ENCODE measurements around the gene CNR2. TPM values are rescaled to one million over a fixed set of nuclear protein-coding genes. Genes with fewer than 3 reads are reported as not detected.
A peak's percentile ranks its signal among the peaks of the same experiment; 100 is the strongest.
"Not testable (repeated sequence)": the region's sequence is repeated elsewhere in the genome, so short reads cannot be mapped to it uniquely, and the experiment has no call there.

CNR2 gene
- total RNA-seq, 2 experiments from 2014 or later: 0.04 to 0.07 TPM

DNA sequence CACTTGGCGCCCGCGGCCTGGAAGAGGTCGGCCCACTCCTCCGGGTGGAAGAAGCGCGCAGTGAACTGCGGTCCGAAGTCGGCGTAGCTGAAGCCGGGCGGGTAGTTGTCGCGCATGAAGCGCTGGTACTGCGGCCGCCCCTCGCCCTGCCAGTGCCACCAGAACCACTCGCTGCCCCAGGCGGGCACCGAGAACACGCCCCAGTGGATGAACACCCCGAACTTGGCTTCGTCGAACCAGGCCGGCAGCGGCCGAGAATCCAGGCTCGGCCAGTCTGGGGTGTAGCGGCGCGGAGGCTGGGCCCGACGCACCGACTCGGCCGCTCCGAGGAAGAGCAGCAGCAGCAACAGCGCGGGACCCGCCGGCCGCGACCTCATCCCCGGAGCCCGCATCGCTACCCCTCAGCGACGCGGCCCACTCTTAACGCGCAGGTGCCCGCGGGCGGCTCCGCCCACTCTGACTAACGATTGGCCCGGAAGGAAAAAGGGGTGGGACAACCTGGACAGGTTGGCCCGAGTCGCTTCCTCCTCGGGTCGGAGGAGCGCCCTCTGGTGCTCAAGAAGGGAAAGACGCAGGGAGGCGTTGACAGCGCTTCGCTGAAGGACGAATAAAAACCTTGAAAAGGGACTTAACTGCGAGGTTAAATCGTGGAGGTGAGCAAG lies 45.1 kb downstream of the CNR2 start, which contains the start of gene FUCA1:
TSS of gene FUCA1 (minus strand) at position 396 of the 662 bp plus-strand sequence. CDS start at position 392, 4 bp downstream.
- peak; percentile 95 for DNase-seq
- CTCF ChIA-PET: interaction anchor here (0.9 to 2.1 kb wide), 2 partner anchors 12 to 58 kb away, joined by 3 to 6 read pairs; no protein-coding TSS in a partner anchor
- Mint-ChIP-seq H3K4me3 (peak within 1 kb of the TSS; percentile 76), H3K27ac (peak within 1 kb of the TSS; percentile 78), H3K36me3 (ENCODE audit: low read depth) (peaks cover 4% of the 10 kb centered on the region), H3K4me1 (peaks cover 31% of the 10 kb centered on the region), H3K9me3 (no peaks in the 10 kb centered on the region), H3K27me3 (peaks cover 4% of the 10 kb centered on the region)
- POLR2A ChIA-PET: no interaction called here

DNA sequence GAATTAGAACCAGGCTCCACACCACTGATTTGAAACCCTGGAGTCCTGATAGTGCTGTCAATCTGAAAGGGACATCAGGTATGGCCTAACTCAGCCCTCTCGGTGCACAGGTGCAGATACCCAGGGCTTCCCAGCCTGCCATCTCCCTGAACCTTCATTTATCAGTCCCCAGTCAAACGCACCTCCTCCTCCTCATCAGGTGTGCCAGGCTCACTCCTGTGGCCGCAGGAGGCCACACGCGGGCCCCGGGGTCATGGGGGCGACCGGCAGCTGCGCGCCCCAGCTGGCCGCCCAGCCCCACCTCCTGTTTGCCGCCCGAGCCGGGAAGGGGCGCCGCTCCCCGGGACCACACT lies 45.6 kb downstream of the CNR2 start:
- DNase-seq: no peak
- POLR2A ChIA-PET: no interaction called here
- no peaks in the 10 kb centered on the region for H3K9me3 Mint-ChIP-seq
- peak overlapping the region; percentile 76 for H3K4me3 Mint-ChIP-seq
- CTCF ChIA-PET: interaction anchor here (0.5 to 2.1 kb wide), 2 partner anchors 11 to 327 kb away, joined by 4 to 6 read pairs; no protein-coding TSS in a partner anchor
- peak overlapping the region; percentile 36 for H3K27ac Mint-ChIP-seq
- peaks cover 31% of the 10 kb centered on the region for H3K4me1 Mint-ChIP-seq
- peaks cover 4% of the 10 kb centered on the region for H3K27me3 Mint-ChIP-seq
- peaks cover 4% of the 10 kb centered on the region for H3K36me3 Mint-ChIP-seq (ENCODE audit: low read depth)

DNA sequence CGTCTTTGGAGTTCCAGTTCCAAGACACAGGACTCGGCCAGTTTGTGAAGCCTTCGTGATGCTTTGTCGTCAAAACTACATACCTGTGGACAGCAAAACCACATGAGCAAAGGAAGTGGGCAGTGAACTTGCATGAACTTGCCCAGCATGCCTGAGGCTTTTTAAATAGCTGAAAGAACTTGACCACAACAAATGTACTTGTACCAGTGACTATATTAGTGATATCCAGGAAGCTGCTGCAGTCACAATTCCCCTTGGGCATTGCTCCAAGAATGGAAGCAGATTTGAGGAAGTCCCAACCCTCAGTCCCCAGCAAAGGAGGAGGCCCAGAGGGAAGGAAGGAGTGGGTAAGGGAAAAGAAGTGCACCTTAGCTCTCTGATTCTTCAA lies 47.6 kb downstream of the CNR2 start:
- no peak overlapping the region for H3K4me3 Mint-ChIP-seq

DNA sequence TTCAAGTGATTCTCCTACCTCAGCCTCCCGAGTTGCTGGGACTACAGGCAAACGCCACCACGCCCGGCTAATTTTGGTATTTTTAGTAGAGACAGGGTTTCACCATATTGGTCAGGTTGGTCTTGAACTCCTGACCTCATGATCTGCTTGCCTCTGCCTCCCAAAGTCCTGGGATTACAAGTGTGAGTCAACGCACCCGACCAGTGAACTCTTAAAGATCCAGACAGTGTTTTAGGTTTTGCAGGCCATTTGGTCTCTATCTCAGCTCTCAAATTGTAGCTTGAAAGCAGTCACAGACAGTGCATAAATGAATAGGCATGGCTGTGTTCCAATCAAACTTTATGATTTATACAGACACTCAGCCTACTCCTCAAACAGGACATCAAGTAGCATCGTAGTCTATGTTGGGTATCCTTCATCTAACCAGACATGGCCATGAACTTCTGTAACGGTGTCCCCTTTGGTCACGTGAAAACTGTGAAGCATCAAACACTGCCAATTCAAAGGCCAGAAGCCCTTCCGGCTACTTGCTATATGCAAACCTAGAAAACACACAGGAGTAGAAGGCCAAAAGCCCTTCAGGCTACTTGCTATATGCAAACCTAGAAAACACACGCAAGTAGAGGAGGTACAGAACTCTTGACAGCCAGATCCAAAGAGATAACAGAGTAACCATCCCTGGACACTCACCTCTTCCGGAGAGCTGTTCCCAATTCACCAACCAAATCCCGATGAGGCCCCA lies 48.2 kb downstream of the CNR2 start:
- Mint-ChIP-seq H3K9me3 (no peaks in the 10 kb centered on the region), H3K27ac (no peak overlapping the region), H3K36me3 (ENCODE audit: low read depth) (peaks cover 4% of the 10 kb centered on the region), H3K27me3 (peaks cover 4% of the 10 kb centered on the region), H3K4me3 (no peak overlapping the region), H3K4me1 (peaks cover 31% of the 10 kb centered on the region)
- DNase-seq: no peak
- ChIA-PET CTCF (no interaction called here), POLR2A (no interaction called here)

More for the DNA sequence above, 47.6 kb downstream of the CNR2 start:
- peaks cover 4% of the 10 kb centered on the region for H3K27me3 Mint-ChIP-seq
- ChIA-PET CTCF (no interaction called here), POLR2A (no interaction called here)
- no peak for DNase-seq
- no peaks in the 10 kb centered on the region for H3K9me3 Mint-ChIP-seq
- H3K27ac Mint-ChIP-seq: no peak overlapping the region
- H3K36me3 Mint-ChIP-seq (ENCODE audit: low read depth): peaks cover 4% of the 10 kb centered on the region
- H3K4me1 Mint-ChIP-seq: peaks cover 31% of the 10 kb centered on the region

DNA sequence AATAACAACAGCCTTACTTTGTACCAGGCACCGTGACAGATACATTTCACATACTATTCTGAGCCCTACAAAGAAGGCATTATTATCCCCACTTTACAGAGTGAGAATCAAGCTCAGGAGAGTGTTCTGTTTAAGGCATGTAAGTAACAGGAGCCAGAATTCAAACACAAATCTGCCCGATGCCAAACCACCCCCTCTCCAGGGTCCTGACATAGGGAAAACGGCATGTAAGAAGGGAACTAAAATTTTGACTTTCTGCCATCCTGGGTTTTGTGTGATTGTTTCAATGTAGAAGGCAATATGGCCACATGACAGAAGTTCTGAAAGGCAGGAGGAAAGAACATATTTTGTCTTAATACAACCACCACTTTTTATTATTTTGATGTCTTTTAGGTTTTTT lies 50.5 kb downstream of the CNR2 start:
- CTCF ChIA-PET: no interaction called here
- no peaks in the 10 kb centered on the region for H3K27me3 Mint-ChIP-seq
- H3K9me3 Mint-ChIP-seq: no peaks in the 10 kb centered on the region
- DNase-seq: no peak
- H3K27ac Mint-ChIP-seq: no peak overlapping the region
- H3K4me3 Mint-ChIP-seq: no peak overlapping the region
- peaks cover 4% of the 10 kb centered on the region for H3K36me3 Mint-ChIP-seq (ENCODE audit: low read depth)
- POLR2A ChIA-PET: no interaction called here
- H3K4me1 Mint-ChIP-seq: peaks cover 21% of the 10 kb centered on the region

DNA sequence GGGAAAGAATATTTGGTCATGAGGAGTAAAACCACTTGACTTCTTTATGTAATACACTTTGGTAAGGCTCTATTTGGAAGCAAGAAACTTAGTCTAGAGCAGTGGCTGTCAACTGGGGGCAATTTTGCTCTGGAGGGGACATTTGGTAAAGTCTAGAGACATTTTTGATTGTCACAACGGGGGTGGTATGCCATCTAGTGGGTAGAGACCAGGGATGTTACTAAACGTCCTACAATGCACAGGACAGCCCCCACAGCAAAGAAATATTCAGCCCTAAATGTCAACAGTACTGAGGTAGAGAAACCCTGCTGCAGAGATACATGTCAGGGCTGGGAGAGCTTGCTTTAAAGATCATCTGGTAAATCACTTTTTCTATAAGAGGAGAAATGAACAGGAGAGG lies 58.6 kb downstream of the CNR2 start:
- Mint-ChIP-seq H3K36me3 (ENCODE audit: low read depth) (peaks cover 3% of the 10 kb centered on the region), H3K27ac (no peak overlapping the region), H3K9me3 (no peaks in the 10 kb centered on the region), H3K4me3 (no peak overlapping the region), H3K27me3 (no peaks in the 10 kb centered on the region), H3K4me1 (no peaks in the 10 kb centered on the region)
- no peak for DNase-seq
- ChIA-PET POLR2A (no interaction called here), CTCF (interaction anchor here (0.6 kb wide), 1 partner anchor 251 kb away, joined by 3 read pairs; no protein-coding TSS in a partner anchor)

DNA sequence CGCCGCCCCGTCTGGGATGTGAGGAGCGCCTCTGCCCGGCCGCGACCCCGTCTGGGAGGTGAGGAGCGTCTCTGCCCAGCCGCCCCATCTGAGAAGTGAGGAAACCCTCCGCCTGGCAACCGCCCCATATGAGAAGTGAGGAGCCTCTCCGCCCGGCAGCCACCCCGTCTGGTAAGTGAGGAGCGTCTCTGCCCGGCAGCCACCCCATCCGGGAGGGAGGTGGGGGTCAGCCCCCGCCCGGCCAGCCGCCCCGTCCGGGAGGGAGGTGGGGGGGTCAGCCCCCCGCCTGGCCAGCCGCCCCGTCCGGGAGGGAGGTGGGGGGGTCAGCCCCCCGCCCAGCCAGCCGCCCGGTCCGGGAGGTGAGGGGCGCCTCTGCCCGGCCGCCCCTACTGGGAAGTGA lies 60.0 kb downstream of the CNR2 start:
- CTCF ChIA-PET; H3K36me3 Mint-ChIP-seq (ENCODE audit: low read depth); DNase-seq; H3K9me3 Mint-ChIP-seq; POLR2A ChIA-PET; H3K27me3 Mint-ChIP-seq; H3K4me3 Mint-ChIP-seq; H3K27ac Mint-ChIP-seq; H3K4me1 Mint-ChIP-seq: not testable (repeated sequence)

DNA sequence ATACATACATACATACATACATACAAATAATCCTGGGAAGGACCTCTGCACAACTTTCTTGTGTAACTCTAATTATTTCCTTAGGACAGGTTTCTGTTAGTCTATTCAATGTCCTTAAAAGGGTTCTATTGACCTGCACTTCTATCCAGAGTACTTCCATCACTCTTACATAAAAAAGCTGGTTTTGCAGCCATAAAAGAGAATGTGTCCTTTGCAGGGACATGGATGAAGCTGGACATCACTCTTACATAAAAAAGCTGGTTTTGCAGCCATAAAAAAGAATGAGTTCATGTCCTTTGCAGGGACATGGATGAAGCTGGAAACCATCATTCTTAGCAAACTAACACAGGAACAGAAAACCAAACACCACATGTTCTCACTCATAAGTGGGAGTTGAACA lies 61.8 kb downstream of the CNR2 start:
- H3K27me3 Mint-ChIP-seq, H3K27ac Mint-ChIP-seq, POLR2A ChIA-PET, DNase-seq, H3K4me3 Mint-ChIP-seq, H3K4me1 Mint-ChIP-seq: not testable (repeated sequence)
- CTCF ChIA-PET: interaction anchor here (0.6 kb wide), 1 partner anchor 9 kb away, joined by 4 read pairs; no protein-coding TSS in a partner anchor
- Mint-ChIP-seq H3K36me3 (ENCODE audit: low read depth) (peaks cover 21% of the 10 kb centered on the region), H3K9me3 (peaks cover 13% of the 10 kb centered on the region)

DNA sequence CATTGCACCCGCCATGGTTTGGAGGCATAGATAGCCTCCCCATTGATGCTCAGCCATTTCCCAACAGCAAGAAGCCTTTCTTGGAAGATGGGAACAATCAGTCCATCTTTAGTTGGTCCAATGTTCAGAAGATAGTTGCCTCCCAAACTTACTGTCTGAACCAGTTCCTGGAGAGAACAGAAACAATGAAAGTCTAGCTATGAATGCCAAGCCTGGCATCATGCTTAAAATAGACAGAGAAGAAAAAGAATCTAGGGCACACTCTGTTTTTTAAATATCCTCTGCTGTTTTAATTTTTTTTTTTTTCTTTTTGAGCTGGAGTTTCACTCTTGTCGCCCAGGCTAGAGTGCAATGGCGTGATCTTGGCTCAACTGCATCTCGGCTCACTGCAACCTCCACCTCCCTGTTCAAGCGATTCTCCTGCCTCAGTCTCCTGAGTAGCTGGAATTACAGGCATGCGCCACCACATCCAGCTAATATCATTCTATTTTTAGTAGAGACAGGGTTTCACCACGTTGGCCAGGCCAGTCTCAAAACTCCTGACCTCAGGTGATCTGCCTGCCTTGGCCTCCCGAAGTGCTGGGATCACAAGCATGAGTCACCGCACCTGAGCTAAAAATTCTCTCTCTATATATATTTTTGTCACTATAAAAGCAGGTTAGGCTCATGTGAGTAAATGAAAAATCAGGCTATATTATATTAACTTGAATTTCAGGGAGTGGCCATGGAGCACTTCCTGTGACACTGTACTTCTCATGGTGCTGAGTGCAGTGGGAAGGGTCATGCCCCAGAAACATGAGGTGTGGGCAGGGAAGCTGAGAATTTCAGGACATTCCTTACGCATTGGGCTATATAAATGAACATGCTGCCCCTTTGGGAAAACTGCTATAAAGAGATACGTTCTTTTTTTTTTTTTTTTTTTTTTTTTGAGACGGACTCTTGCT lies 64.2 kb downstream of the CNR2 start:
- Mint-ChIP-seq H3K27ac (no peak overlapping the region), H3K36me3 (ENCODE audit: low read depth) (peaks cover 26% of the 10 kb centered on the region), H3K9me3 (peaks cover 13% of the 10 kb centered on the region), H3K4me3 (no peak overlapping the region), H3K4me1 (no peaks in the 10 kb centered on the region), H3K27me3 (no peaks in the 10 kb centered on the region)
- CTCF ChIA-PET: interaction anchor here (0.6 to 0.7 kb wide), 2 partner anchors 194 to 297 kb away, joined by 4 read pairs; no protein-coding TSS in a partner anchor
- POLR2A ChIA-PET: no interaction called here
- DNase-seq: no peak

DNA sequence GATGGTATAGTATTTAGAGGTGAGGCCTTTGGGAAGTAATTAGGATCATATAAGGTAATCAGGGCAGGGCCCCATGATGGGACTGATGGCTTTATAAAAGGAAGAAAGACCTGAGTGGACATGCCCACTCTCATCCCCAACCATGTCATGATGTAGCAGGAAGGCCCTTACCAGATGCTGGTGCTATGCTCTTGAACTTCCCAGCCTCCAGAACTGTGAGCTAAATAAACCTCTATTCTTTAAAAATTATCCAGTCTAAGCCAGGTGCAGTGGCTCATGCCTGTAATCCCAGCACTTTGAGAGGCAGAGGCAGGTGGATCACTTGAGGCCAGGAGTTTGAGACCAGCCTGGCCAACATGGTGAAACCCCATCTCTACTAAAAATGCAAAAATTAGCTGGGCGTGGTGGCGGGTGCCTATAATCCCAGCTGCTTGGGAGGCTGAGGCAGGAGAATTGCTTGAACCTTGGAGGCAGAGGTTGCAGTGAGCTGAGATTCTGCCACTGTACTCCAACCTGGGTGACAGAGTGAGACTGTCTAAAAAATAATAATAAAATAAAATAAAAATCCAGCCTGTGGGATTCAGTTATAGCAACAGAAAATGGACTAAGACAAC lies 65.6 kb downstream of the CNR2 start:
- H3K4me3 Mint-ChIP-seq, POLR2A ChIA-PET, H3K27ac Mint-ChIP-seq, DNase-seq, CTCF ChIA-PET, H3K4me1 Mint-ChIP-seq, H3K27me3 Mint-ChIP-seq: not testable (repeated sequence)
- Mint-ChIP-seq H3K36me3 (ENCODE audit: low read depth) (peaks cover 24% of the 10 kb centered on the region), H3K9me3 (peaks cover 13% of the 10 kb centered on the region)

DNA sequence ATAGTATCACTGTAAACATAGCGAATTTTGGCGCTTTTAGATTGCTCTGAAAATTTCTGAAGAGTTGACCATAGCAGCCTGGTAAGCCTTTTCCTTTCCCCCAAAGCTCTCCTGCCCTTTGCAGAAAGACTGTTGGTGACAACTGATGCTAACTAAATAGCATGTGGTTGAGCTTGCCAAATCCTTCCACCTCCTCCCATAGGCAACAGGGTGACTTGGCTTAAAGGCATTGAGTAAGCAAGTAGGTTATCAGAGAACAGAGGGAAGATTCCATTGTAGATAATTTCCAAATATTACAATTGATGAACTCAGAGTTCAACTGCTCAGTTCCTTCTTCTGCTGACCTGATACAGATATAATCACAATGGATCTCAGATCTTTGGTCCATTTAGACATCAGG lies 68.0 kb downstream of the CNR2 start:
- H3K36me3 Mint-ChIP-seq (ENCODE audit: low read depth): peaks cover 24% of the 10 kb centered on the region
- ChIA-PET CTCF (interaction anchor here (0.6 to 1.3 kb wide), 2 partner anchors 16 to 152 kb away, joined by 3 to 5 read pairs; no protein-coding TSS in a partner anchor), POLR2A (no interaction called here)
- H3K4me1 Mint-ChIP-seq: no peaks in the 10 kb centered on the region
- H3K27me3 Mint-ChIP-seq: peaks cover 3% of the 10 kb centered on the region
- DNase-seq: no peak
- H3K4me3 Mint-ChIP-seq: no peak overlapping the region
- H3K9me3 Mint-ChIP-seq: peaks cover 13% of the 10 kb centered on the region
- H3K27ac Mint-ChIP-seq: no peak overlapping the region

DNA sequence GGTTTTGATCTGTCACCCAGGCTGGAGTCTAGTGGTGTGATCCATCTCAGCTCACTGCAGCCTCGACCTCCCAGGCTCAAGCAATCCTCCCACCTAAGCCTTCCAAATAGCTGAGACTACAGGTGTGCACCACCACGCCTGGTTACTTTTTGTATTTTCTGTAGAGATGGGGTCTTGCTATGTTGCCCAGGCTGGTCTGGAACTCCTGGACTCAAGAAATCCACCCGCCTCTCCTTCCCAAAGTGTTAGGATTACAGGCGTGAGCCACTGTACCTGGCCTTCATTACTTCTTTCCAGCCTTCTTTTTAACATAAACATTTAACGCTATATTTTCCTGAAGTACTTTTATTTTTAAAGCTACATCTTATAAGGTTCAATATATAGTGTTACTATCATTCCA lies 69.5 kb downstream of the CNR2 start:
- Mint-ChIP-seq H3K4me1 (peaks cover under 1% of the 10 kb centered on the region), H3K4me3 (no peak overlapping the region), H3K27me3 (peaks cover 3% of the 10 kb centered on the region), H3K27ac (no peak overlapping the region), H3K9me3 (peaks cover 13% of the 10 kb centered on the region), H3K36me3 (ENCODE audit: low read depth) (peaks cover 24% of the 10 kb centered on the region)
- DNase-seq: no peak
- POLR2A ChIA-PET: no interaction called here
- CTCF ChIA-PET: interaction anchor here (1.3 kb wide), 1 partner anchor 15 kb away, joined by 5 read pairs; no protein-coding TSS in a partner anchor

All from activated CD4-positive, alpha-beta T cell treated with anti-CD3 and anti-CD28 coated beads, Interleukin-2, amount 10 ng/mL, durations not matched to agents 7 days and 5 days (primary cell).